ENCODE results near the gene GIGYF2.

Gene GIGYF2

DNA sequence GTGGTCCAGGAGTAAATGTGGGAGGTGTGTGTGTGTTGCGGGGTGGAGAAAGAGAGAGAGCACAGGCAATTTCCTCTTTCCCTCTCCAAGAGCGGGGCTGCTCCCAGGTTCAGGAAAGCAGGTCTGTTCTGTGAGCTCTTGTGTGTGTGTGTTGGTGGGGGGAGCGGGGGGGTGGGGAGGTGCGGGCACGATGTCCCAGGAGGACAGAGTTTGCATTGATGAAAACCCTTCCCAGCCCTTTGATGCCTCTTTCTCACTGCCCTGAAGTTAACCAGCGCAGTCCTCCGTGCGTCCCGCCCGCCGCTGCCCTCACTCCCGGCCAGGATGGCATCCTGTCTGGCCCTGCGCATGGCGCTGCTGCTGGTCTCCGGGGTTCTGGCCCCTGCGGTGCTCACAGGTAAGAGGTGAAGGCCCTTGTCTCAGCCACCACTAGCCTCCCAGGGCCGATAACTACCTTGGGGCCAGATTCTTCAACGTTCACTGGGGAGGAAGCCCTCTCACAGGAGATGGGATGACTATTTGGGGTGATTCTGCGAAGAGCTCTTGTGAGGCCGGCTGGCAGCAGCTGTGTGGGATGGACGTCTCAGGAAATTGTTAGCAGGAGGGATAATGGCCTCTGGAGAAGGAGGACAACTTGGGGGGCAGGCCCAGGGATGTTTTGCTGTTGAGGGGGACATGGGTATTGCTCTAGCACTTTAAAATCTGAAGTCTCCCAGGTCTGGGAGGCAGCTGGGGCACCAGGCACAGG is 173.1 kb downstream of the GIGYF2 start, which contains the start of gene SNORC:
Gene SNORC (plus strand): TSS at position 247 of the 748 bp plus-strand sequence. CDS start 78 bp downstream, at position 325.
- no peak for DNase-seq

DNA sequence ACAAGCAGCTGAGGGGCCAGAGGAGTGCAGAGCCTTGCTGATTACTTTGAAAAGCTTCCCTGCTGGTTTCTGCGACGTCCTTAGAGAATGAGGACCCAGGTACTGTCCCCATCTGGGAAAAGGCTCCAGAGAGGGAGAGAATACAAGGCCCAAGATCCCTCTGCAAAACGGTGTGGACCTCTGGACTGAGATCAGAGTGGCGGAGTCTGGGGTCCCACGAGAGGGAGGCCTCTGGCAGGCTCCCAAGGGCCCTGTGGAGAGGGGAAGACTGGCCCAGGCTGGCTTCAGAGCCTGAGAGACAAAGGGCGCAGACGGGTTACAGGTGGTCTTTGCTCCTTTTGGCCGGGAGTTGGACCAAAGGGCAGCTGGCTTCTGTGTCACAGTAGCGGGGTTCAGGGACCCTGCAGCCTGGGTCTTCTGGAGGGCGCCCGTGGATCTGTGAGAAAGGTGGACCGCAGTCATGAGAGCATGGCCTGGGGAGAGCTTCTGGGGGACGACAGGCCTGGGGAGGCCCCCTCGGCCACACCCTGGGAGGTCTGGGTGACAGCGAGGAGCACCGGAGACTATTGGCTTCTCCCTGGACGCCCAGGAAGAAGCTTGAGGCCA is 173.7 kb downstream of the GIGYF2 start:
- DNase-seq: no peak

DNA sequence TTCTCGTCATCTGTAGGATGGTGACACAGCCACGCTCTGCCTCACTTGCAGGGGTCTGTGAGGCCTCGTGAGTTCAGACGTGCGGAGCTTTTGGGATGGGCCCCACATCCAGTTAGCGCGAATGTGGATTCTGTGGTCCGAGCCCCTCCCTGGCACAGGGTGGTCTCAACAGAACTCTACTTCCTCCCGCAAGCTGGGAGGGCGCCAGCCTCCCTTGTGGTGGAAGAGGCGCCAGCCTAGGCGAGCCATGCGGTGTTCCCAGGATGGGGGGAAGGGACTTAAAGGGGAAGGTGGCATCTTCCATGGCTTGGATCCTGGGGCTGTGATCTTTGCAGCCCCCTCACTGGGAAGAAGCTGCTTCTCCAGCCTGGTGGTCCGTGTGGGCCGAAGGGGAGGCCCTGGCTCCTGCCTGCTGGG is 174.3 kb downstream of the GIGYF2 start:
- no peak for DNase-seq

DNA sequence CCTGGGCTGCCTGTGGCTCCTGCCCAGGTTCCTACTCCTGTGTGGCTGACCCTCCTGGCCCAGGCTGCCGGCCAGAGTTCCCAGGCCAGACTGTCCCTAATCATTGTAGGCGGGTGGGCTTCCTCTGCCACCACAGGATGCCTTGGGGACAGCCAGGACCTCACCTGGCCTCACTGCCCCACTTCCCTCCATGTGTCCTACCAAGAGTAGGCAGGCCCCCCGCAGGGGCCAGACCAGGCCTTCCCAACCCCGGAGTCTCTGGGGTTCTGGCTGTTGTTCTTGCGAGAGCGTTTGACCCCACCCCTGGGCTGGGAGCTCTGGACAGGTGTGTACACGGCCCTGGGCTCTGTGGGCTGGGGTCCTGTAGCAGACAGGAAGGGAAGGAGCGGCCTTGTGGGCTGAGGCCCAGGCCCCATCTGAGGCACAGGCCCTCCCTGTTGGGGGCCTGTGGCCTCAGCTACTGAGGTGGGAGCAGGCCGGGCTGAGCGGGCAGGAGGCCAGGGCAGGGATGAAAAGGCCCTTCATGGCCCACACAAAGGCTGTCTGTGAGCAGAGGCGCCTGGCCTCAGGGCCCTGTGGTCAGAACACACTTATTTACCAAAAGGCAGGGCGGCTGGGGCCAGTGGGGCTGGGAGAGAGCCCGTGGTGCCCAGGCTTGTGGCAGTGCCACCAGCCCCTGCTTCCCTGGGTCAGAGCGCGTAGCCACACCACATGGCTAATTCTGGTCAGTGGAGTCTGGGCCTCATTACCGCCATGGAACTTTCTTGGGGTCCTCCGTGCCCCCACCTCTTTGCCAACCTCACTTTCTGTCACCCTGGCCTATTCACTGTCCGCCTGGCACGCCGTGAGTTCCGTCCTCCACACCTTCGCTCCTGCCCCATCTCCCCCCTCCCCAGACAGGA is 175.0 kb downstream of the GIGYF2 start:
- no peak for DNase-seq

DNA sequence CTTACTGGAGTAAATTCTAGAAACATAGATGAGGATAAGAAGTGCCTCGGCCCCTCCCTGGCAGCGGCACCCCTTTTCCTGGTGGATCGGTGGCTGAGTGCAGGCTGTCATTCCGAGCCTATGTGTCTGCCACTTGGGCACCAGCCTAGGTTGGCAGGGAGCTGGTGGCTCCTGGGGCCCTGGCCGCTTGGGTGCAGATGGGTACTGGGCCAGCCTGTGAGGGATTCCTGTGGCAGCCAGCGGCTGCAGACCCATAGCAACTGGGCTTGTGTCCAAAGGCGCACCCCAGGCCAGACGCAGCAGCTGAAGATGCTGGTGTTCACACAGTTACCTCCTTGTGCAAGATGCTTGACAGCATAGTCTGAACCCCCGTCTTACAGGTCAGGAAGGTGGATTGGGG is 175.7 kb downstream of the GIGYF2 start:
- DNase-seq: no peak

DNA sequence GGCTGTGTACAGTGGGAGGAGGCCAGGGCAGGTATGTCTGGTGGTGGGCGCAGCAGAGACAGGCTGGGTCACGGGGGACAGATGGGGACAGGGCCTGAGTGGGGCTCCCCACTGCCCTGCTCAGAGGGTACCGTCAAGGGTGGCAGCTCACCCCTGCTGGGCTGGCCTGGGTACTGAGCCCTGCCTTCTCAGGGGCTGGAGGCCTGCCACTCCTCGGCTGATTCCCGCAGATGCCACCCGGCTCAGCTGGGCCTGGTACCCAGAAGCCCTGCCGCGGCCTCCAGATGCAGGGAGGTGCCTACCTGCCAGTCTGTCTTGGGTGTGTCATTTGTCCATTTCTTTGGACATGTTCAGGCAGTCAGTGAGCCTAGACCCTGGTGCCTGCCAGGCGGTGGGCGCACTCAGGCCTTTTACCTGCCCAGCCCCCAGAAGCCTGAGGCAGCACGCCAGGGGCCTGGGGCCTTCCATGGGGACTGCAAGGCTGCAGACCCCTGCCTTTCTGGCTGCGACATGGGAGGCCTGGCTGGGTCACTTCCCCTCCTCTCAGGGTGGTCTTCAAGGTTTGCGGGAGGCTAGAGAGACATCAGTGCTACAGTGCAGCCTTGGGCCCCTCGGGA is 176.3 kb downstream of the GIGYF2 start:
- no peak for DNase-seq

DNA sequence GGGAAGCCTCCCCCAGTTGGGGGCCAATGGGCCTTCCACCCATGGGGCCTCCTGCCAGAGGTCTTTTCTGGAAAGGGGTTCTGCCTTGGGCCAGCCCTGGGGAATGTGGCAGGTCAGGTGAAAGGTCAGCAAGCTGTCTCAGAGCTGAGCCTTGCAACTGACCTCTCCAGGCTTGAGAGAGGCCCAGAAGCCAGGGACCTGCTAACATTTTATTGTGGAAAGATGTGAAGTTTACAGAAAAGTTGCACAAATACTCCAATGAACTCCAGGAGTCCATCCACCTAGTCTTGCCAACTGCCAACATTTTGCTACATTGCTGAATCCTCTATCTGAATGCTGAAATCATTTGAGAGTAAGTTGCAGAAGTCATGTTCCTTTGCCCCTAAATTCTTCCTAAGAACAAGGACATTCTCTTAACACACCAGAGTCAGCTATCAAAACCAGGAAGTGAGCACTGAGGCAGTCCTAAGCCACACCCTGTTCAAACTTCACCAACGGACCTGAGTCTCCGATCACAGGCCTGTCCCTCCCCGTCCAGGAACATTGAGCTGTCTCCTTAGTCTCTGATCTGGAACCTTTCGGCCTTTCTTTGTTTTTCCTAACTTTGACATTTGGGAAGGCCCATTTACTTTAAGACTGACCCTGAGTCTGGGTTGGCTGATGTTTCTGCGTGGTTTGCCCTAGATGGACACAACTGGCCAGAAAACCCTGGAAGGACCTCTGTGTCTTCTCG is 176.9 kb downstream of the GIGYF2 start:
- DNase-seq: no peak

DNA sequence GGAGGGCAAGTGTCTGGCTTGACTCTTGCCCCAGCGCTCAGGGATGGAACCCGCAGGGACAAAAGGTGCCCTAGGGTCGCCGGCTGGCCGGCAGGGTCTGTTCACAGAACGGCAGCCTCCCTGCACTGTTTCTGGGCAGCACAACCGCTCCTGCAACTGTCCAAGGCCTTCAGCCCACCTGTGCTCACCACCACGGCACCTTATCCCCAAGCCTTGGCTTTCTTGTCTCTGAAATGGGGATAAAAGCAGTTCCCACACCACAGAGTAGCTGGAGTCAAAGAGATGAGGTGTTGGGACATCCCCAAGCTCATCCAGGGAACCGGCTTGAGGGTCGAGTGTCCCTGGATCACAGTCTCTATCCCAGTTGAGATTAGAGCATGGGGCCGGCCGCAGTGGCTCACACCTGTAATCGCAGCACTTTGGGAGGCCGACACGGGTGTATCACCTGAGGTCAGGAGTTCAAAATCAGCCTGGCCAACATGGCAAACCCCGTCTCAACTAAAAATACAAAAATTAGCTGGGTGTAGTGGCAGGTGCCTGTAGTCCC is 177.6 kb downstream of the GIGYF2 start:
- no peak for DNase-seq

DNA sequence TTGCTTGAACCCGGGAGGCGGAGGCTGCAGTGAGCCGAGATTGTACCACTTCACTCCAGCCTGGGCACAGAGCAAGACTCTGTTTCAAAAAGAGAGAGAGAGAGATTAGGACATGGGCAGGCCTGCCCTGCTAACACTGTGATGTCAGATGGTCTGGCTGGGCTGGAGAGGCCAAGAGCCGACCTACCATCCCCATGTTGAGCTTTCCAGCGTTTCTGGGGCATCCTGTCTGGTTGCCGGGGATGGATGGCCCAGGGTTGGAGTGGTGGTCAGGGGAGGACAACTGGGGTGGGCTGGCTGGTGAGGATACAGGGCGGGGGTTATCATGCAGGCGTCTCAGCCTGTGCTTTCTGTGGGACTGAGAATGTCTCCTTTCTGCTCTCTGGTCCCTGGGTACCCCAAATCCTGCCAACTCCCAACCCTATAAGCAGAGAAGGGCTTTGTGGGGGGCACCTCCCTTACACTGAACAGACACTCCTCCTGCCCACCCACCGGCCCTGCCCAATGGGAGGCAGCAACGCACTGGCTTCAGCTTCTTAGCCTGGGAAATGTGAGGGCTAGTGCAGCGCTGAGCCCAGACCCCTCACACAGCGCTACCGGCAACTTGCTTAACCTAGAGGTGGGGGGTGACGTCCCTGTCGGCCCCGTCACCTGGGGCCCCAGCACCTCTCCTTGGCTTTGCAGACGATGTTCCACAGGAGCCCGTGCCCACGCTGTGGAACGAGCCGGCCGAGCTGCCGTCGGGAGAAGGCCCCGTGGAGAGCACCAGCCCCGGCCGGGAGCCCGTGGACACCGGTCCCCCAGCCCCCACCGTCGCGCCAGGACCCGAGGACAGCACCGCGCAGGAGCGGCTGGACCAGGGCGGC is 178.4 kb downstream of the GIGYF2 start:
- DNase-seq: no peak

DNA sequence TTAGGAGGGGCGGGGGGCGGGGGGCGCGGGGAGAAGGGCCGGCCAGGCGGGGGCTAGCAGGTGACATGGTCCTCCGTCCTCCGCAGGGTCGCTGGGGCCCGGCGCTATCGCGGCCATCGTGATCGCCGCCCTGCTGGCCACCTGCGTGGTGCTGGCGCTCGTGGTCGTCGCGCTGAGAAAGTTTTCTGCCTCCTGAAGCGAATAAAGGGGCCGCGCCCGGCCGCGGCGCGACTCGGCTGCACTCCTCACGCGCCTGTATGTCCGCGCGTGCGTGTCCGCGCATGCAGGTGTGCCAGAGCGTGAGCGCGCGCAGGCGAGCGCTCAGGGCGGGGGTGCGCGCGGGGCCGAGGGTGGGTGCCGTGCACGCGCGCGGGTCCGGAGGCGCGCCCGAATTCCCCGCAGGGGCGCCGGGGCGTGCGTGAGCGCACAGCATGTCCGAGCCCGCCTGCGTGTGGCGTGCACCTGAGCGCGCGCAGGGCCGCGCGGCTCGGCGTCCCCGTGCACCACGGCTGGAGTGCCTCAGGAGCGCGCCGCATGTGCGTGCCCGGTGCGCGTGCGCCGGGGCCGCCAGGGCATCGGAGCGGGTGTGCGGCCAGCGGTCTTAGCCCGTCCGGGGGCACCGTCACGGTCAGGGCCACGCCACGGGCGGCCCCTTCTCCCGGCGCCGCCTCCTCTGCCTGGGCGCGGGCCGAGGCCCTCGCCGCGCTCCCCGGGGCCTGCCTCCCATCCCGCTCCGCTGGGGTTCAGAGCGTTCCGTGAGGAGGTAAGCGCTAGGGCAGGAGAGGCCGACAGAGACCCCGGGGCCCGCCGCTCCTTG is 179.2 kb downstream of the GIGYF2 start:
- peak in 1 of 2 donors; percentile 37 for DNase-seq

DNA sequence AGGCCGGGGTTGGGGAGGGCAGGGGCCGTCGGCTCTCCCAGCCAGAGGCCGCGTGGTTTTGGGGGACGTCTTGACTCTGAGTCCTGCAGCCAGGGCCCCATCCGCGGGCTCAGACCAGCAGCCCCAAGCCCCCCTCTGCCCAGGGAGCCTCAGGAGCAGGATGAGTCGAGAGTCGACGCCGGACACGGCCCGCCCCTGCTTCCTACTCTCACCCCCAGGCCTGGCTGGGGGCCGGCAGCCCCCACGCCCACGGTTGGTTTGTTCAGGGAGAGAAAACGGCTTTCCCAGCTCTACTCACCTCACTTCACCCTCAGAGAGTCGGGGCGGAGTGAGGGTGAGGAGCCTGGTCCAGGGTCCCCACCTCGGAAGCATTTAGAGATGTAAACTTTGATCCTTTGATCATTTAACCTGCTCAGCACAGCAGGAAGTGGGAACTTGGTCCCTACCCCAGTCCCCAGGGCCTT is 179.9 kb downstream of the GIGYF2 start:
- DNase-seq: no peak

DNA sequence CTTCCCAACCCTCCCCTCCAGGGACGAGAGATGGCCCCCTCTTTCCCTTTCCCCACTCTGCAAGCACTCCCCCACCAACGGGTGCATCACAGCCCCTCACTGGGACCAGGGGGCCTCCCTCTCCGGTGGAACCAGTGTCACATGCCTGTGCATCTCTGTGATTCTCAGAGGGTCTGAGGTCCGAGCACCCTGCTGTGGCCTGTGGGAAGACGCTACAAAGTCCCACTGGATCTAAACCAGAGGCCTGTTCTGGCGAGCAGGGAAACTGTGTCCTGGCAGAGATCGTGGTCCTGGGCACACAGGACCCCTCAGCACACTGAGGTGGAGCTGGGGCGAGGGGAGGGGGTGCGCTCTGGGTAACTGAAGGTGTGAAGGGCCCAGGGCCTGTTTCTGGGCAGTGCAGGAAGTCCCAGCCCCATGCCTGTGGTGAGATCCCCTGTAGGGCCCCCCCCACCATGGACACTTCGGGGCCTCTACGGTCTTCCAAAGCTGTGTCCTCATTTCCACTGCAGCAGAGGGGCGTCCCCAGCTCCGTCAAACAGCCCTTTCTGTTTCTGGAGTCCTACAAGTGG is 180.9 kb downstream of the GIGYF2 start:
- DNase-seq: no peak

DNA sequence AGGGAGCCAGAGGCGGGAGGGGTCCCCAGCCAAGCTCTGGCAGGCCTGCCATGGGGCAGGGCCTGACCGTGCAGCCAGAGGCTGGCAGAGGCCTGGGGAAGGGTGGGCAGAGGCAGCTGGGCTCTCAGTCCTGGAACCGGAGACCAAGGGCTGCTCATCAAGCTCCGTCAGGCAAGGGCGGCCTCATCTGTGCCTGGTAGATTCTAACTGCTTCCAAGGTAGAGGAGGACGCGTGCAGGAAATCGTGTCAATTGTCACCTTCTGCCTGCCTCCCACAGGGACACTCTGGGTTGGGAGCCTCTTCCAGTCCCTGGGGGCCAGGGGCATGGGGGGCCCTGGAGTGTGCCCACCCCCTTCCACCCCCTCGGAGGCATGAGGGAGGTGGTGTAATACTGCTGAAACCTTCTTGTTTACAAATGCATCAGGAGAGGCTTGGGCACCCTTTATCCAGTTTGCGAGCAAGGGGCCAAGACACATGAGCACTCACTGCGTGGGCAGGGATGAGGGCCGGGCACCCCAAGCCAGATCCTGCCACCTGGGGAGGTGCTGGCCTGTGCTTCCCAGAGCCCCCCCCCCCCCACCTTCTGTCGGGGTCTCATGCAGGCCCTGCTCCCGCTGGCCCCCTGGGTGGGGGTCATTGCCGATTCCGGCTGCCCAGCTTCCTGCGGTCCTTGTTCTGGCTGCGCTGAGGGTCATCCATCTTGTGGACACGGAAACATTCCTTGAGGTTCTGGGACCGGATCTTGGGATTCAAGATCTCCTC is 181.9 kb downstream of the GIGYF2 start:
- DNase-seq: no peak

DNA sequence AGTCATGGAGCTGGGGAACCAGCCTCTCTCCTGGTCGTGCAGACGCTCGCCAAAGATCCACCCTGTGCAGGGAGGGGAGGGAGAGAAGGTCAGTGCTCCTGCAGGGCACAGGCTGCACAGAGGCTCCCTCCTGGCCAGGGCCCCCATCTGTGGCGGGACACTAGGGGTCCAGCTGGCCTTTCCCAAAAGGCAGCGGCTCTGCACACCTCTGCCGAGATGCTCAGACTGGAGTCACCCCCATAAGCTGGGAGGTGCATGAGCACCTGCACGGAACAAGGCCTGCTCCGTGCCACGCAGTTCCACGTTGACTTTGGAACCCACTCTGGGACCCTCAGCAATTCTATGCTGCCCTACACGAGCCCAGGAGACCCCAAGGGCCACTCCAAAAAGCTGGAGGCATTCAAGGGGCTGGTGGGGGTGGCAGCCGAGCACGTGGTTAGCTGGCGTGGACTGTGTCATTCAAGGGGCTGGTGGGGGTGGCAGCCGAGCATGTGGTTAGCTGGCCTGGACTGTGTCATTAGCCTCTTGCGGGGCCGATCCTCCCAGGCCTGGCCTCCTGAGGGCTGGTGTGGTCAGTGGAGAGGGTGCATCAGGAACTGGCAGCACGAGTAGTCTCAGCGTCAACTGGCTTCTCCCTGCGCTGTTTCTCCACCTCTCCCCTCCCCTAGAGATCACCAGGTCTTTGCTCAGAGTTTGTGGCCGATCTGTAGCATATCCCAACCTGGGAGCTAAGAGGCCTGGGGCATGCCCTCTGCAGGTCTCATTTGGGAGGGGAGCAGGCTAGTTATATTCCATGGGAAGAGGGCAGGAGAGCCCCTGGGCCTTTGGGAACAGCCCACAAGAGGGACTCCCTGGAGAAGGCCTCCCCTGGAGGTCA is 182.7 kb downstream of the GIGYF2 start:
- DNase-seq: no peak

DNA sequence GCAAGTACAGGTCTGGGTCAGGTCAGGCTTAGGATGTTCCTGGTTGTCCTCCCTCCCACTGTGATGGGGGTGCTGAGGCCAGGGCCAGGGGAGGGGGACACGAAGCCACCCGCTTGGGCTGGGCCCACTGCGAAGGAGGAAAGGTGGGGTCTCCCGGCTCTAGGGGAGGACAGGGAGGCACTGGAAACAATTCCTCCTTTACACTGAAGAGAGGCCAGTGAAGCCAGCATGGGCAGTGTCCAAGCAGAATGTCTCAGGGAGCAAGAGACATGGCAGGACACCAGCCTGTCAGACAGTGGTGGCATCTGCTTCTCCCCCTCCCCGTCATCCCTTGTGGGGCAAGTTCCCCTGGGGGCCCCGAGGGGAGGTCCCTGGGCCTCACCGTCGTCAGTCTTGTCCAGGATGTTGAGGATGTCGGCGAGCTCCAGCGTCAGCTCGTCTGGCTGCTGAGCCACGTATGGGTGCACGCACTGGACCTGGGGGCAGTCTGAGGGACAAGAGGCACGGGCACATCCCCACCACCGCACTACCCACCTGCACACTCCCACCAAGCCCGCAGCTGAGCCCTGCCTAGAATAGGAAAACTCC is 183.7 kb downstream of the GIGYF2 start:
- no peak for DNase-seq

DNA sequence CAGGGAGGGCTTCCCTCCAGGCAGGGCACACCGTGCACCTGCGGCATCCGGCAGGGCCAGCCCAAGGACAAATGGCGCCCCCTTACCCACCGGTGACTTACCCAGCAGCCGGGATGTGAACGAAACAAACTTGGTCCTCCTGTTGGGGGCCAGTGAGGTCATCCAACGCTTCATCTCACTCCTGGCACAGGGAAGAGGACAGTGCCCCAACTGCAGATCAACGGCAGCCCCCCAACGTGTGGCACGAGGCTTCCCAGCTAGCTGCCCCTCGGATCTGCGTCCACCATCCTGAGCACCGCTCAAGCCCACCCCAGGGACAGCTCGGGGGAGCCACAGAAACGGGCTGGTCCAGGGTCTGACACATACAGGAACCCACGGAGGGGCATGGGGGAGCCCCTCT is 185.0 kb downstream of the GIGYF2 start:
- DNase-seq: no peak

DNA sequence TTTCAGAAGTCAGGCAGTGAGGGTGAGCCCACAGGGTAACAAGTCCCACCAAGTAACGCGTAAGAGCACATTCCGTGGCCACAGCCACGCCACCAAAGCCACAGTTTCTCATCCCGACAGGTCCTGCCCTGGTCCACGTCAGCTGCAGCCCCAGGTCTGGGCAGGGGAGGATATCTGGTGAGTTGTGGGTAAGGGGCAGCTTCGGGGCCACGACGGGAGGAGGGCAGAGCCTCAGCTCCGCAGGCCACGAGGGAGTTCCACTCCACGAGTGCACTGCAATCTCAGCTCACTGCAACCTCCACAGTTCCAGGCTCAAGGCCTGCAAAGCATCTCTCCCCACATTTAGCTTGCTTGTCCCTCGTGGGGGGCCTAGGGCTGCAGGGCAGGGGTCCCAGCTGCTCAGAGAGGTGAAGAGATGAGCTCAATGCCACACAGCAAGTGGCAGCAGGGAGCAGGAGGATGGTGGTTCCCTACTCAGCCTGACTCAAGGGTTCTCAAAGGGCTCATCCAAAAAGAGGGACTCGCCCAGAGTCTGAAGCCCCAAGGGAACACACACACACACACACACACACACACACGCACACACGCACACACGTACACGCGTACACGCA is 185.5 kb downstream of the GIGYF2 start:
- no peak for DNase-seq

Measured in stimulated activated CD4-positive, alpha-beta T cell treated with anti-CD3 and anti-CD28 coated beads, Interleukin-2, amount 100 ng/mL, for 48 hours (primary cell).